ENCODE data around the gene TMEM14C.

The TMEM14C gene

GRCh38 chr6:10771371-10771894, 48.6 kb downstream of the TMEM14C start:
- no peak for DNase-seq

GRCh38 chr6:10778230-10778629, 55.4 kb downstream of the TMEM14C start:
- no peak for DNase-seq

GRCh38 chr6:10779076-10779475, 56.2 kb downstream of the TMEM14C start:
- DNase-seq: no peak

Data from CD4-positive, alpha-beta T cell treated with Interleukin-4 for 4 hours (primary cell).